Measurements from ENCODE around the gene SORT1.

DNA sequence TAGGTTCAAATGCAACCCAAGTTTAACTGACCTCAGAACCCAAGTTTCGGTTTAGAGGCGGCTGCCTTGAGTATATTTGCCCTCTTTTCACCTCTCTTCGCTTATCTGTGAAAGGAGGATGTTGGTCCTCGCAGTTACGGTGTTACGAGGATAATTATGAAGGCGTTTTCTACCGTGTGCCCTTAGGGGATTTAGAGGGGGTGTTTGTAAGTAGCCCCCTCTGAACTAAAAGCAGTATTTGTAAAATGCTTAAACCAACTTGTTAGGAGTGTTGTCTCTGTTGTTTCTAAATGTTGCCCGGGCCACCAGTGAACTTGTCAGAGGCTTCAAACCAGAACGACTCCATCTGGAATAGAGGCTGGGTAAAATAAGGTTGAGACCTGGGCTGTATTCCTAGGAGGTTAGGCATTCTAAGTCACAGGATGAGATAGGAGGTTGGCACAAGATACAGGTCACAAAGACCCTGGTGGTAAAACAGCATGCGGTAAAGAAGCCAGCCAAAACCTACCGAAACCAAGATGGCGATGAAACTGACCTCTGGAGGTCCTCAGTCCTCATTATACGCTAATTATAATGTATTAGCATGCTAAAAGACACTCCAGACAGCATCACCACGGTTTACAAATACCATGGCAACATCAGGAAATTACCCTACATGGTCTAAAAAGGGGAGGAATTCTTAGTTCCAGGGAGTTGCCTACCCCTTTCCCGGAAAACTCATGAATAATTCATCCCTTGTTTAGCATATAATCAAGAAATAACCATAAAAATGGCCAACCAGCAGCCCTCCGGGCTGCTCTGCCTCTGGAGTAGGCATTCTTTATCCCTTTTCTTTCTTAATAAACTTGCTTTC lies 113.7 kb downstream of the SORT1 start:
- TF ChIP-seq POLR2A (IDR thresholded peaks at IDR 0.05): no peak
- no peak for TF ChIP-seq POLR2AphosphoS5 (IDR thresholded peaks at IDR 0.05)
- TF ChIP-seq, protein P1, sequence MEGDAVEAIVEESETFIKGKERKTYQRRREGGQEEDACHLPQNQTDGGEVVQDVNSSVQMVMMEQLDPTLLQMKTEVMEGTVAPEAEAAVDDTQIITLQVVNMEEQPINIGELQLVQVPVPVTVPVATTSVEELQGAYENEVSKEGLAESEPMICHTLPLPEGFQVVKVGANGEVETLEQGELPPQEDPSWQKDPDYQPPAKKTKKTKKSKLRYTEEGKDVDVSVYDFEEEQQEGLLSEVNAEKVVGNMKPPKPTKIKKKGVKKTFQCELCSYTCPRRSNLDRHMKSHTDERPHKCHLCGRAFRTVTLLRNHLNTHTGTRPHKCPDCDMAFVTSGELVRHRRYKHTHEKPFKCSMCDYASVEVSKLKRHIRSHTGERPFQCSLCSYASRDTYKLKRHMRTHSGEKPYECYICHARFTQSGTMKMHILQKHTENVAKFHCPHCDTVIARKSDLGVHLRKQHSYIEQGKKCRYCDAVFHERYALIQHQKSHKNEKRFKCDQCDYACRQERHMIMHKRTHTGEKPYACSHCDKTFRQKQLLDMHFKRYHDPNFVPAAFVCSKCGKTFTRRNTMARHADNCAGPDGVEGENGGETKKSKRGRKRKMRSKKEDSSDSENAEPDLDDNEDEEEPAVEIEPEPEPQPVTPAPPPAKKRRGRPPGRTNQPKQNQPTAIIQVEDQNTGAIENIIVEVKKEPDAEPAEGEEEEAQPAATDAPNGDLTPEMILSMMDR (IDR thresholded peaks at IDR 0.05): no peak
- TF ChIP-seq EP300 (IDR thresholded peaks at IDR 0.05): no peak
